Inflammatory macrophage treated with lipopolysaccharide for 1 hour (primary cell): ENCODE data around the gene RUFY4.
A peak's percentile ranks its signal among the peaks of the same experiment; 100 is the strongest.

Experiments
- DNase-seq, 2 donors: peaks; one replicate each; pipeline ENCODE4 v3.0.0-alpha.2; 2020 to 2022

The RUFY4 gene

GRCh38 chr2:218063896-218064295 is 5.2 kb upstream of the RUFY4 start:
- DNase-seq: no peak

DNA sequence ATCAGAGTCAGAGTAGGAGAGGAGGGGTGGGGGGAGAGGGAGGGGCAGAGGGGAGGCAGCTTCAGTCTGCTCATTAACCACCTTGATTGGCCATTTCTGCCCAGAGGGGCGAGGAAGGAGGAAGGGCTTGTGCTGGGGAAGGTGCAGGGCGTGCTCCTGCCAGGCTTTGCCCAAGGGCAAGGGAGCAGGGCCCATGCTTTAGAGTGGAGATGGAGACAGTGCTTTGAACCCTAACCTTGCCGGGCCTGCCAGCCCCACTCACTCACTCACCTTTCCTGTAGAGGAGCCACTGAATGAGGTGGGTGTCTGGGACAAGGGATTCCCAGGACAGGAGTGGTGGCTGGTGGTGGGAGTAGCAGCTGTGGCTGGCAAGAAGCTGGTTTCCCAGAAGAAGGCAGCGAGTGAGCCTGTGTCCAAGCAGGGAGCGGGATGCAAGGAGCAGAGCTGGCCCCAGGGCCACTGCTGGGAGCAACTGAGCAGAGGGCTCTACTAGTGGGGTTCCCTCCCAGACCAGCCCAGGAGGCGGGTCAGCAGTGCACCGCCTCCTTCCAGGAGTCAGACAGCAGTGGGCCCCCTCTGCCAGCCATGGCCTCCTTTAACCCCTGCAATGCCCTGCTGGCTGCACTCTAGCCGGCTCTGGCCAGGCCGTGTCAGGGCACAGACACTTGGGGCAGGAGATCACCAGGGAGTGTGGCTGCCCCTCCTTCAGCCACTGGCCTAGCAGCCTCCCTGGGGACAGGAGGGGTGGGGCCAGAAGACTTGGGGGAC is 3.6 kb upstream of the RUFY4 start:
- no peak for DNase-seq

DNA sequence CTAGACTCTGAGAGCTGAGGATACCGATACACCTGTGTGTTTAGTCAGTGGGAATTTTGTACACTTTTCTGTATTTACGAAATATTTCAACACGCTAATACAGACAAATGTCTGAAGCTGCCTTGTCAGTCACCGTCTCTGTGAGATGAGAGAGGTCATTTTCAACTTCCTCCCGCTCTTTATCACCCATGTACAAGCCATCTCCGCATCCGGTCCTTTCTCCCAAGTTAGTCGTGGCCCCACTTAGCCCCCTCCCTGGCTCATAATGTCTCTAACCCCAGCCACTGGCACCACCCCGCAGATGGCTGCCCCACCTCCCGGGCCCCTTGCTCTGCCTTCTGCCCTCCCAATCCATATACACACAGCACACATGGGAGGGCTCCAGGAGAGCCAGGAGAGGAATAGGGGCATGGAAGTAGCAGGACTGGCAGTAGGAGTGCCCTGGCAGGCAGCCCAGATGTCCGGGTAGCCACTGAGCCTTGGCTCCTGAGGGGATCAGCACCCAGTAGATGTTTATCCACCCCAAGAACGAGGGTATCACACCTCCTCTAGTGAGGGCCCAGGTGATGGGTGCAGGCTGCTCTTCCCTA is 2.0 kb upstream of the RUFY4 start:
- DNase-seq: no peak

DNA sequence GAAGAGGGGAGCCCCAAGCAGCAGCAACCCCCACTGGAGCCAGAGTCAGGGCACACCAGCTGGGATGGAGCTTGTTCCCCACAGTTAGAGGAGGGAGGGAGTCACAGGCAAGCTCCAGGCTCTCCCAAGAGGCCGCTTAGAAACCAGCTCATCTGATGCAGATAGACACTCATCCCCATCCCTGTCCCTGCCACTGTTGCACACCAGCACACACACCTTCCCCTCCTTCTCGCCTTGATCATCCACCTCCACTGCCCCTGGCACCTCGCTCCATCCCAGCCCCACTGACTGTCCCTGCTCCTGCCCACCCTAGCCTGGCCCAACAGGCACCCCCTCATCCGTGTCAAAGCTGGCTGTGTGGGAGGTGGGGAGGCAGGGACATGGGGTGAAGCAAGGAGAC is 1.5 kb upstream of the RUFY4 start:
- DNase-seq: no peak

DNA sequence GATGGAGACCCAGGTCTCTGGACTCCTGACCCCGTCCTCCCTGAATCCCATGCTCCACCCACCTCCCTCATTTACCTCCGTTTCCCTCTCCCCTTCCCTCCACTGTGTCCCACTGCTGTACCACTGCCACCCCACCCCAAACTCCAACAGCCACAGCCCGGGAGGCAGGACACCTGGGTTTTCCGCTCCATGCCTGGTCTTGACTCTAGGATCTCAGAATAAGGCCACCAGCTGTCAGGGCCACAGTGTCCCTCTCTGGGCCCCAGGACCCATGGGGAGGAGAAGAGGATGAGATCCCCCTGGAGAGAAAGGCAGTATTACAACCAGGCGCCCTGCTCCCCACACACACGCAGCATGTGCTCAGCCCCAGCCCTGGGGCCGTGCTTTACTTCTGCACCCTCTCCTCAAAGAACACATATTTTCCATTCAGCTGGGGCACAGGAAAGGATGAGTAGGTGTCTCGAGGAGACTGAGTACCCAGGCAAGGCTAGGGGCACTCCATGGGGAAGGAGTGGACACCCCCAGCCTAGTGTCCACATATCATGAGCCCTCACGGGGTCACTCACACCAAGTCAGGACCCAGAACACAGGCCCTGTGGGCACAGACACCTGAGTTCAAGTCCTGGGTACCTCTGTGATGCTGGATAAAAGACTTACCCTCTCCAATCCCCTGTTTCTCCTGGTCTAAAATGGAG is 700 bp downstream of the RUFY4 start:
- no peak for DNase-seq

GRCh38 chr2:218070587-218070986 is 1.5 kb downstream of the RUFY4 start:
- DNase-seq: no peak

DNA sequence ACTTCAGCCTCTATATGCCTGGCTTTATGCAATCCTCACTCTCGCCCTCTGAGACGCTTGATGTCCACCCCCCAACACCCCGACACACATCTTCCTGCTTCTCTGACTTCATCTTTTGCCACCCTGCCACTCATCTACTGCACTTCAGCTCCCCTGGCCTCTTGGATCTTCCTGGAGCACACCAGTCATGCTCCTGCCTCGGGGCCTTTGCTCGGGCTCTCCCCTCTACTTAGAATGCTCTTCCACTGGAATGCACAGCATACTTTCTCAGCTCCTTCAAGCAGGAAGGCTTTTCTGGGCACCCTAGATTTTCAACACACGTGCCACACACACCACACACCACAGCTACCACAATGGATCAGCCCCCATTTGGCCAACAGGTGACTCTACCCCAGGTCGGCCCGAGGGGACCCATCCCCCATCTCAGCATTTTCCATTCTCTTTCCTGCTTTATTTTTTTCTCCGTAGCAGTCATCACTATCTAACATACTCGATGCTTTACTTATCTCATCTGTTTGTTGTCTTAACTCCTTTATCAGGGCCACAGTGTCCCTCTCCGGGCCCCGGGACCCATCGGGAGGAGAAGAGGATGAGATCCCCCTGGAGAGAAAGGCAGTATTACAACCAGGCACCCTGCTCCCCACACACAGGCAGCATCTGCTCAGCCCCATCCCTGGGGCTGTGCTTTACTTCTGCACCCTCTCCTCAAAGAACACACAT is 2.3 kb downstream of the RUFY4 start:
- no peak for DNase-seq

GRCh38 chr2:218072002-218072401 is 2.9 kb downstream of the RUFY4 start:
- DNase-seq: no peak

- no peak for DNase-seq
Observed at GRCh38 chr2:218072478-218073024, 3.5 kb downstream of the RUFY4 start.

- no peak for DNase-seq
Observed at GRCh38 chr2:218073185-218073584, 4.1 kb downstream of the RUFY4 start.

- peak; percentile 39 to 68 for DNase-seq
Observed at GRCh38 chr2:218074031-218074430, 5.0 kb downstream of the RUFY4 start.

- DNase-seq: no peak
Observed at GRCh38 chr2:218075975-218076811, 7.1 kb downstream of the RUFY4 start.

- DNase-seq: no peak
Observed at GRCh38 chr2:218077464-218078216, 8.6 kb downstream of the RUFY4 start.

DNA sequence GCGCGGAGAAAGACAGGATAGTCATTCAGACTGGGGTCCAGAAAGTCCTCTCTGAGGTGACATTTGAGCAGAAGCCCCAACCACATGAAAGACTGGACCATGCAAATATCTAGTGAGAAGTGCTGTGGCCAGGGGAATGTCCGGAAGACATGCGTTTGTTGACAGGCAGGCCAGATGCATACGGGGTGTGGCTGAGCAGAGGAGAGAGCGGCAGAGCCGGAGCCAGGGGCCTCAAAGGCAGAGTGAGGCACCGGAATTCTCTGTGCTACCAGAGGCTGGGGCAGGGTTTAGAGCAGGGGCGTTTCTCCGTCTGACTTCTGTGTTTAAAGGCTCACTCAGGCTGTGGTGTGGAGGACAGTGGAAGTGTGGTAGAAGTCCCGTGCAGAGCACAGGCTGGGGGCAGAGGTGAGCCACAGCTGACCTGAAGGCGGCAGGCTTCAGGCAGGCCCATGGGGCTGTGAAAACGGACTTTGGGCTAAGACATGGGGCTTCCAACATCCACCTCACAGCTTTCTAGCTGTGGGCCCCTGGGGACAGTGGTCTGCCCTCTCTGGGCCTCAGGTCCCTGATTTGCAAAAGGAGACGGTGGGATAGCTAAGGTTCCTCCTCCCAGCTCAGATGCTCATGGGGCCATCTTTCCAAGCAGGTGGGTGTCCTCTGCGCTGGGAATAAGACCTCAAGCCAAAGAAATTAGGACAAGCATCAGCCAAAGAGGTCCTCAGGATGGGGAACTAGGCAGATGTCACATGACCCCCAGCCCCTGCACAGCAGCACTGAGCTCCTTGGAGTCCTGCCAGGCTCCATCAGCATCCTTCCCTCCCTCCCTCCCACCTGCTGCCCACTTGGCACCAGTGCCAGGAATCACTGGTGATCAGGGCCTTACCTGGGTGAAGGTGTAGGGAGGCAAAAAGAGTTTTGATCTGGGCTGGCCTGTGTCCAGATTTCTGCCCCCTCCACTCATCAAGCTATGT is 11.2 kb downstream of the RUFY4 start:
- DNase-seq: no peak

DNA sequence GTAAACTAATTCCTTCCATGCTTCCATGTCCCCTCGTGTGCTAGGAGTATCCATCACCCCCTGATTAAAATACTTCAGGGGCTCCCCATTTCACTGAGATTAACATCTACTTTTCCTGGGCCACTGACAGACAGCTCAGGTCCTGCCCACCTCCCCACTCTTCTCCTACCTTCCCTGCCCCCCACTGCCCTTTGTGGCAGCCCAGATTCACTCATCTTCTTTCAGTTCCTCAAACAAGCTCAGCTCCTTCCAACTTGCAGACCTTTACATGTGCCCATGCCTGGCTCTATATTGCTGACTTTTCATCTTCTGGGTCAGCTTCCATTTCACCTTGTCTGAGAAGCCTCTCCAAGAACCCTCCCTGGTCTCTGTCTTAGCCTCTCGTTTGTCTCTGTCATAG is 12.0 kb downstream of the RUFY4 start:
- DNase-seq: peak; percentile 40 to 44

DNA sequence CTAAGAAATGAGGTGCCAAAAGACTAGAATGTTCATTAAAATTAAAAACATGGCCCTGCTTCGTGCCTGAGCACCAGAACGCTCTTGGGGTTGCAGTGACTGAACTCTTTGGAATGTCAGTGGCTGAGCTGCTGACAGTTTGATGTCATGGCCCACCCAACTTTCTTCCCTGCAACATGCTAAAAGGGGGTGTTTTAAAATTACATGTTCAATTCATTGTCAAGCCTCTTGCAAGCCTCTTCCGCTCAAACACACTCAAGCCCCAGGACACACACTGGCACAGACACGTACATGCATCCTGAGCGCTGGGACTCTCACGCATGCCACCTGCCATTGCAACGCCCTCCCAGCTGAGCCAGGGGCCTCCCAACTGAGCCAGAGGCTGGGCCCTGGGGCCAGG is 12.6 kb downstream of the RUFY4 start:
- no peak for DNase-seq

GRCh38 chr2:218082586-218083351 is 13.7 kb downstream of the RUFY4 start:
- DNase-seq: no peak

GRCh38 chr2:218083352-218083676 is 14.3 kb downstream of the RUFY4 start:
- no peak for DNase-seq

DNA sequence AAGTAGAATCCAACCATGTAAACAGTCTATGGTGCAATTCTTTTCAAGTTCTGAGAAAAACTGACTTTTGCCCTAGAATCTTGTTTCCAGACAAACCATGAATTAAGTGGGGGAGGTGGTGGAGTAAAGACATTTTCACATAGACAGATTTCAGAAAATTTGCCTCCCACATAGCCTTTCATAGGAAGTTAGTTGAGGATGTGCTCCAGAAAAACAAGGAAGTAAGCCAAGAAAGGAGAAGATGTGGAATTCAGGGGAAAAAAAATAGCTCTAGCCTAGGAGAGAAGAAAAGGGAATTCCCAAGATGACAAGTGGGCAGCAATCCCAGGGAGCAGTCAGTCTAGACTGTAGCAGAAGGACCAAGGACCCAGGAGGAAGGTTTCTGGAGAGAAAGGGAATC is 17.4 kb downstream of the RUFY4 start:
- peak; percentile 79 to 92 for DNase-seq

DNA sequence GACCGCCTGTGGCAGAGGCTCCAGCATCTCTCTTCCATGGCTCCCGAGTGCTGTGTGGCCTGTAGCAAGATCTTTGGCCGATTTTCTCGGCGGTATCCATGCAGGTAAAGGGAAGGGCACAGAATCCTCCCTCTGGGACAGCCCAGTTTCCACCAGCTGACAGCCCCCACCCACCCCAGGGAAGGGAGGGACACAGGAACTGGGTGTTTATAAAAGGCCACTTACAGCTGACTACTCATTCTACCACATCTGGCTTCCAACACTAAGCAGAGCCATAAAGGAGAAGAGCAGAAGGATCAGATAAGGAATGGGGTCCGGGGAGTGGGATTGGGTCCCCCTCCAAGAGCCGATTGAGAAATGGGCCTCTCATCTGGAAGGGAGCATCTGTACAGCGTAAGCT is 20.2 kb downstream of the RUFY4 start:
- no peak for DNase-seq
